Caco-2 (cell line): ENCODE measurements around the gene DGKB. TPM values are rescaled to one million over a fixed set of nuclear protein-coding genes. Genes with fewer than 3 reads are reported as not detected.

Experiments
- BruUV-seq: library from RNA; stranded (reverse); fragments of 400-500 nt; replicated peaks from 2 replicates; lab custom pipeline; 2021; lab: Mats Ljungman, UMichigan
- CTCF ChIA-PET: fragments of 300-600 bp; sonication (Branson Sonifier 250); formaldehyde crosslinking; loops from one replicate; lab custom pipeline; 2022; ENCODE audit warnings: antibody characterized with exemption; lab: Charles Lee
- POLR2A ChIA-PET: fragments of 300-600 bp; sonication (Branson Sonifier 250); formaldehyde crosslinking; loops from one replicate; lab custom pipeline; 2022; ENCODE audit warnings: antibody characterized with exemption; lab: Charles Lee
- DNase-seq, 2 experiments: peaks; one replicate each; pipeline versions ENCODE4 v3.0.0 to v3.0.0-alpha.2; 2020 to 2022
- H3K27me3 ChIP-seq: replicated peaks from 2 replicates; pipeline ENCODE4 v1.6.0; 2011; ENCODE audit warnings: low read length; ENCODE audit not compliant: control insufficient read depth, insufficient read depth
- H3K36me3 ChIP-seq: 2 replicates; pipeline ENCODE4 v1.5.1; 2011; ENCODE audit warnings: low read length; ENCODE audit not compliant: control insufficient read depth, insufficient read depth
- H3K4me1 ChIP-seq: fragments of 250-450 bp; sonication (Bioruptor Pico); 2 replicates; pipeline ENCODE4 v1.5.1; 2020; ENCODE audit warnings: mild to moderate bottlenecking
- H3K4me3 ChIP-seq: 2 replicates; pipeline ENCODE4 v1.5.1; 2011; ENCODE audit warnings: low read depth, mild to moderate bottlenecking, control low read depth, low read length
- H3K9me3 ChIP-seq: fragments of 250-450 bp; sonication (Bioruptor Pico); 2 replicates; pipeline ENCODE4 v1.5.1; 2020; ENCODE audit warnings: mild to moderate bottlenecking, moderate library complexity
- H3K27ac Mint-ChIP-seq: one replicate; pipeline ENCODE4 v1.8.0; 2022; ENCODE audit warnings: mixed read lengths; ENCODE audit not compliant: unreplicated experiment
- H3K27me3 Mint-ChIP-seq: one replicate; pipeline ENCODE4 v1.8.0; 2022; ENCODE audit warnings: mixed read lengths; ENCODE audit not compliant: insufficient read depth, unreplicated experiment
- H3K36me3 Mint-ChIP-seq: one replicate; pipeline ENCODE4 v1.8.0; 2022; ENCODE audit warnings: mild to moderate bottlenecking, mixed read lengths; ENCODE audit not compliant: insufficient read depth, unreplicated experiment
- H3K4me1 Mint-ChIP-seq: one replicate; pipeline ENCODE4 v1.8.0; 2022; ENCODE audit warnings: low read depth, mixed read lengths; ENCODE audit not compliant: unreplicated experiment
- H3K4me3 Mint-ChIP-seq: one replicate; pipeline ENCODE4 v1.8.0; 2022; ENCODE audit warnings: mild to moderate bottlenecking, moderate library complexity, mixed read lengths; ENCODE audit not compliant: unreplicated experiment
- H3K9me3 Mint-ChIP-seq: one replicate; pipeline ENCODE4 v1.8.0; 2022; ENCODE audit warnings: mixed read lengths; ENCODE audit not compliant: unreplicated experiment
- intact Hi-C: fragments of 100-400 bp; cut with micrococcal nuclease; formaldehyde crosslinking; loops from one replicate; pipeline ENCODE4 v1.10.0; 2022; ENCODE audit not compliant: unreplicated experiment
- total RNA-seq: library from RNA; stranded (reverse); gene quantifications from 2 replicates; pipeline ENCODE4 v1.2.3, GENCODE V29; 2022
- TF ChIP-seq, protein P1 (sequence below), 2 experiments: fragments of 200-600 bp in 1 of 2; IDR thresholded peaks; 1 replicate in 1 of 2; 2 replicates in 1 of 2; pipeline versions ENCODE4 v1.5.1 to v1.8.0; 2011 to 2022; ENCODE audit warnings: antibody characterized with exemption in 1 of 2, control low read depth in 1 of 2, inconsistent platforms in 1 of 2, low read depth in 1 of 2, low read length in 1 of 2, mild to moderate bottlenecking in 1 of 2, moderate library complexity in 1 of 2; ENCODE audit not compliant: insufficient read depth in 1 of 2, severe bottlenecking in 1 of 2, unreplicated experiment in 1 of 2

Gene DGKB
- total RNA-seq, 1 experiment from 2014 or later = 0.39 TPM

DNA sequence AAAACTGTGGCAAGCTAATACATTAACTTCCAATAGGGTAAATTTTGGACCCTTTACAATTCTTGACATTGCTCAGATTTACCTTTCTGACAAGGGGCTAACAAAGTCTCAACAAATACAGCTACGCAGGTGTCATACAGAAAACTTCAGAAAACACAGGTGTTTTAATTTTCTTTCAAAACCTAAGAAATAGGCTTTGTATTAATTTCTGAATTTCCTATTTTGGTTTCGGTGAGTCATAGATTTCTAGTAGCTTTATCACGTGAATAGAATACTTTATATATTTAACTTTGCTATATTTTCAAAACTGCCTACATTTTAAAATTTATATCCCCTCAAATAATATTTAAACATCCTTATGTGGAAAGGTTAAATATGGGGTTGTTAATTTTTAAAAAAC is 215.3 kb downstream of the DGKB start:
- intact Hi-C loops = no loop called here
- Mint-ChIP-seq H3K4me3 (no peak overlapping the region), H3K27me3 (peaks cover 3% of the 10 kb centered on the region), H3K27ac (no peak overlapping the region), H3K9me3 (no peaks in the 10 kb centered on the region), H3K4me1 (no peaks in the 10 kb centered on the region), H3K36me3 (no peaks in the 10 kb centered on the region)
- ChIA-PET CTCF (no interaction called here), POLR2A (no interaction called here)
- Histone ChIP-seq H3K4me1 (no peaks in the 10 kb centered on the region), H3K27me3 (no peaks in the 10 kb centered on the region), H3K36me3 (no peaks in the 10 kb centered on the region), H3K4me3 (no peak overlapping the region), H3K9me3 (no peaks in the 10 kb centered on the region)
- TF ChIP-seq, protein P1, sequence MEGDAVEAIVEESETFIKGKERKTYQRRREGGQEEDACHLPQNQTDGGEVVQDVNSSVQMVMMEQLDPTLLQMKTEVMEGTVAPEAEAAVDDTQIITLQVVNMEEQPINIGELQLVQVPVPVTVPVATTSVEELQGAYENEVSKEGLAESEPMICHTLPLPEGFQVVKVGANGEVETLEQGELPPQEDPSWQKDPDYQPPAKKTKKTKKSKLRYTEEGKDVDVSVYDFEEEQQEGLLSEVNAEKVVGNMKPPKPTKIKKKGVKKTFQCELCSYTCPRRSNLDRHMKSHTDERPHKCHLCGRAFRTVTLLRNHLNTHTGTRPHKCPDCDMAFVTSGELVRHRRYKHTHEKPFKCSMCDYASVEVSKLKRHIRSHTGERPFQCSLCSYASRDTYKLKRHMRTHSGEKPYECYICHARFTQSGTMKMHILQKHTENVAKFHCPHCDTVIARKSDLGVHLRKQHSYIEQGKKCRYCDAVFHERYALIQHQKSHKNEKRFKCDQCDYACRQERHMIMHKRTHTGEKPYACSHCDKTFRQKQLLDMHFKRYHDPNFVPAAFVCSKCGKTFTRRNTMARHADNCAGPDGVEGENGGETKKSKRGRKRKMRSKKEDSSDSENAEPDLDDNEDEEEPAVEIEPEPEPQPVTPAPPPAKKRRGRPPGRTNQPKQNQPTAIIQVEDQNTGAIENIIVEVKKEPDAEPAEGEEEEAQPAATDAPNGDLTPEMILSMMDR (IDR thresholded peaks at IDR 0.05; ENCODE audit: insufficient read depth in 1 of 2, low read depth in 1 of 2, low read length in 1 of 2, severe bottlenecking in 1 of 2, unreplicated experiment in 1 of 2) = no peak
- no peak for DNase-seq
- no TSS peak for BruUV-seq

DNA sequence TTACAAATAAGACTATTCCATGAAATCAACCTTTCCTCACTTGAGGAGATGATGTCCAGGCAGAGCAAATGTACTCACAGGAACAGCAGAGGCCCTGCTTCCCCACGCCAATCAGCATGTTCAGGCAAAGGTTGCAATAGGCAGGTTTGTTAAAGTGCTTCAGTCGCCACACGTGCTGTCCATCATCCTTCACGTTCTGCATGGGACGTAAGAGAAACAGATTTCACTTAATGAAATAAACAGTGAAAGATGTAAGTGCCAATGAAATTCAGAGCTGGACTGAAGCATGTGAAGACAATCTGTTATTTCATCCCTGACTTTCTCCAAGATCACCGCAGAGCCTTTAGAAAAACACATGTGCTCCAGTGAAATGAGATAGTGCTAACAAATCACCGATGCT is 217.4 kb downstream of the DGKB start:
- Histone ChIP-seq H3K4me3 (no peak overlapping the region), H3K36me3 (no peaks in the 10 kb centered on the region), H3K9me3 (no peaks in the 10 kb centered on the region), H3K4me1 (no peaks in the 10 kb centered on the region), H3K27me3 (no peaks in the 10 kb centered on the region)
- no peak for DNase-seq
- POLR2A ChIA-PET = no interaction called here
- intact Hi-C loops = no loop called here
- CTCF ChIA-PET = no interaction called here
- Mint-ChIP-seq H3K4me1 (no peaks in the 10 kb centered on the region), H3K36me3 (no peaks in the 10 kb centered on the region), H3K4me3 (no peak overlapping the region), H3K27ac (no peak overlapping the region), H3K9me3 (no peaks in the 10 kb centered on the region), H3K27me3 (peaks cover 5% of the 10 kb centered on the region)
- TF ChIP-seq, protein P1 (IDR thresholded peaks at IDR 0.05; ENCODE audit: insufficient read depth in 1 of 2, low read depth in 1 of 2, low read length in 1 of 2, severe bottlenecking in 1 of 2, unreplicated experiment in 1 of 2) = no peak
- BruUV-seq = no TSS peak

DNA sequence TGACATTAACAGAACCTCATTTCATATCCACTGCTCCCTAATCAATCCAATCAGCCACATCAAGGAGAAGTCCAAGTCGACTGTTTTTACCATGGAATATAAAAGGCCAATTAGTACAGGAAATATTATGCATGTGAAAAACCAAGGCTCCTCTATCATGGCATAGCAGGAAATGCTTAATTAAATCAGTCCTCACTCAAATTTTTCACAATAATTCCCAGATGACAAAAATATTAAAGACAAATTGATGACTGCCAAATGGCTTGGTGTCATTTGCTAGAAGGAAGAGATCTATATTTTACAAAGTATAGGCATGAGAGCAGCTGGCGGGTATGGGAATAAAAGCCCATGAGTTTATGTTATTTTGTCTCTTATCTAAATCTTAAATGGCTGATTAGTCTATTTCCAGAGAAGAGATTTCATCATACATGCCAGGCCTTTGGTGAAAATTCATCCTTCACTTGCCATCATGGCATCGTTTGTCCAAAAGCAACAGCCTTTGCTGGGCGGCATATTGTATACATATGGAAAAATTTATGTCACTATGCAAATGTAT is 219.6 kb downstream of the DGKB start:
- no peaks in the 10 kb centered on the region for H3K4me1 ChIP-seq
- H3K27ac Mint-ChIP-seq = no peak overlapping the region
- H3K27me3 ChIP-seq = no peaks in the 10 kb centered on the region
- DNase-seq = no peak
- TF ChIP-seq, protein P1 (IDR thresholded peaks at IDR 0.05; ENCODE audit: insufficient read depth in 1 of 2, low read depth in 1 of 2, low read length in 1 of 2, severe bottlenecking in 1 of 2, unreplicated experiment in 1 of 2) = no peak
- no peak overlapping the region for H3K4me3 ChIP-seq
- no peaks in the 10 kb centered on the region for H3K36me3 ChIP-seq
- no peak overlapping the region for H3K4me3 Mint-ChIP-seq
- peaks cover 5% of the 10 kb centered on the region for H3K27me3 Mint-ChIP-seq
- no TSS peak for BruUV-seq
- intact Hi-C loops = no loop called here
- H3K36me3 Mint-ChIP-seq = no peaks in the 10 kb centered on the region
- no peaks in the 10 kb centered on the region for H3K9me3 Mint-ChIP-seq
- H3K4me1 Mint-ChIP-seq = no peaks in the 10 kb centered on the region
- CTCF ChIA-PET = no interaction called here
- POLR2A ChIA-PET = no interaction called here
- no peaks in the 10 kb centered on the region for H3K9me3 ChIP-seq
